Measurements from ENCODE around the gene PDSS2.

Gene PDSS2

DNA sequence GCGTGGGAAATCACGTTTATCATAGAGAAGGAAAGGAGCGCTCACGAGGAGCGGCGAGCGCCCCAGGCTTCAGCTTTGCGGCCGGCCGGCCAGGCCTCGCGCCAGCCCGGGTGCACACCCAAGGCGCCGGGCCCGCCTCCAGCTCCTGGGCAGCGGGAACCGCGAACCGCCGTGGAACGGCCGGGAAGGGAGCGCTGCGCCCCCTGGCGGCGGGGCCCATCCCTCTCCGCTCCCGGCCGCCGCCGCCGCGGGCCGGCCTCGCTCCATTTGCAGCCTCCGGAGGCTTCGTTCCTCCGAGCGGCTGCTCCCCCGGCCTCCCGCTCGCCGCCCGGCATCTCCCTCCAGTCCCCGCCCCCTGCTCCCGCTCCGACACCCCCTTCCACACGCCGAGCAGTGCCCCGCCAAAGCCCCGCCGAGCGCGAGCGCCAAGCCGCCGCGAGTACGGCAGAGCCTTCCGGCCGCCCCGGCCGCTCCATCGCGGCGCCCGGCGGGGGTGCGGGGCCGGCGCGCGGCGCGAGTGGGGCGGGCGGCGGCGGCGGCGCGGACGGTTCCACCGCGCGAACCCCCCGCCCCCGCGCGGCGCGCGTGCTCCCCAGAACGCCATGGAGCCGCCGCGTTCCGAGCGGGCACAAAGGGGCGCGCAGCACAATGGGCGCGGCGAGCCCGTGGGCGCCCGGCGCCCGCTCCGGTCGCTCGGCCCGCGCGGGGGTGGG lies 345.0 kb downstream of the PDSS2 start:
- peak; percentile 73 for DNase-seq

DNA sequence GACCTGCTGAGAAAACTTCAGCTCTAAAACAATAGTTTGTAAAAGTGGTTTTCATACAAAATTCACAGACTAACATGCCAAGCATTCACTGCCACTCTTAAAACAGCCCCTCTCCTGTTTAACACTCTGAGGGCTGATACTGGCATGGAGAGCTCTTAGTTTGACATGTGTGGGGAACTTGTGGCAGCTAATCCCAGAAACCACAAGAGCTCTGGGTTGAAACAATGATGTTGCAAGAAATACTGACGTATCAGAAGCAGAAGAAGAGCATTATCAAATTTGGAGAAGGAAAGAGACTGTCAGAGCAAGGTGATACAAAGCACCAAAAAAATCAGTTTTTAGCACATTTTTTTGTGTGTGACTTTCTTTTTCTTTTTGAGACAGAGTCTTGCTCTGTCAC lies 349.2 kb downstream of the PDSS2 start:
- no peak for DNase-seq

DNA sequence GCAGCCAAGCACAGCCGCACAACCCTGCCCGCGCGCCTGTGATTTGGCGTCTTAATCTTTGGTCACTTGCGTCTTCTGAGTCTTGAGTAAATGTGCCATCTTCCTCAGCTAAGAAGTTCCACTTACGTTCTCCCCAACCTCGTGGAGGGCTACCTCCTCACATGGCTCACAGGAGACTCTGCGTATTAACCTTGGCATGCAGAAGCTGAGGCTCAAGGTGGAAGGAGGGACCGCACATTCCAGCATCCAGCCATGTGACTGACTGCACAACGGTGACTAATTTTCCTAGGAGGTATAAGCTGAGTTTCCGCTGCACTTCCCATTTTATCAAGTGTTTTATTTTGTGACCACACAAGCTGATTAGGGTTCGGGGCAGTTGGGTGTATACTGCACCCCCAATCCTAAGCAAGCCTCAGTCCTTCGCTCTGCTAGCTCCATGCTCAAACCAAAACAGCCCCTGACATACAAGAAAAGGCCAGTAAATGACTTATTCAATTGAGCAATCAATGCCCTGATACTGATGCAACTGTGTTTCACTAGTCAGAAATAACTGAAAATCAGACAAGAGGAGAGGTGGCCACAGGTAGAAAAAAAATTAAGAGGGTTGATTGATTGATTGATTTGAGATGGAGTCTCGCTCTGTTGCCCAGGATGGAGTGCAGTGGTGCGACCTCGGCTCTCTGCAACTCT lies 351.0 kb downstream of the PDSS2 start:
- DNase-seq = no peak

DNA sequence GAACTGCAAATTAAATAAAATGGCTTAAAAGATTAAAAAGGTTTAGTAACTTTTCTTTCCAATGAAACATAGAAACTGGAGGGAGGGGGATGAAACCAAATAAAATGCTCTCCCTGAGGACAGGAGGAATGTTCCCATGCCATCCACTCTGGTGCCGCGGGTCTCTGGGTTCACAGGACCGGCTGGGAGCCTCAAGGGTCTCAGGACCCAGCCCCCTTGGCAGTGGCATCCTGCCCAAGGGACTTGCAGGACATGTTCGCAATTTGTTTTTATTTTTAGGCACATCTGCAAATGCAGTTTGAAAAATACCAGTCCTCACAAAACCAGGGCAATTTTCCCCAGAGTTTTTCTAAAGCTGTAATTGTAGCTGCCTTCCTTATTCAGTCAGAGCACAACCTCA lies 351.6 kb downstream of the PDSS2 start:
- no peak for DNase-seq

DNA sequence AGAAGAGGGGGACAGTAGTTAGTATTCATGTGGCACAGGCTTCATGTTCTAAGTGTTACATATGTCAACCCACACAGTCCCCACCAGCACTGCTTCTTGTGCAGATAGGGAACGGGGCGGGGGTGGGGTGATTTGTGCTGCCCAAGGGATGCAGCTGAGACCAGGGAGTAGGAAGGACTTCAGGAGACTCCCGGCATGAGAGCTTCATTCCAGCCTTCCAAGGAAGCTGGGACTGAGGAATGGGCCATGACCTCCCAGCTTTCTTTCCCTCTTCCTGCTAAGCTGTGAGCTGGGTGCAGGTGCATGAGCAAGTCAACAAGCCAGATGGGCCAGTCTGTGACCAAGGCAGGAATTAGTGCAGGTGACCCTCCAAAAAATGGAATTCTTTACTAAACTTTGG lies 353.2 kb downstream of the PDSS2 start:
- DNase-seq = no peak

DNA sequence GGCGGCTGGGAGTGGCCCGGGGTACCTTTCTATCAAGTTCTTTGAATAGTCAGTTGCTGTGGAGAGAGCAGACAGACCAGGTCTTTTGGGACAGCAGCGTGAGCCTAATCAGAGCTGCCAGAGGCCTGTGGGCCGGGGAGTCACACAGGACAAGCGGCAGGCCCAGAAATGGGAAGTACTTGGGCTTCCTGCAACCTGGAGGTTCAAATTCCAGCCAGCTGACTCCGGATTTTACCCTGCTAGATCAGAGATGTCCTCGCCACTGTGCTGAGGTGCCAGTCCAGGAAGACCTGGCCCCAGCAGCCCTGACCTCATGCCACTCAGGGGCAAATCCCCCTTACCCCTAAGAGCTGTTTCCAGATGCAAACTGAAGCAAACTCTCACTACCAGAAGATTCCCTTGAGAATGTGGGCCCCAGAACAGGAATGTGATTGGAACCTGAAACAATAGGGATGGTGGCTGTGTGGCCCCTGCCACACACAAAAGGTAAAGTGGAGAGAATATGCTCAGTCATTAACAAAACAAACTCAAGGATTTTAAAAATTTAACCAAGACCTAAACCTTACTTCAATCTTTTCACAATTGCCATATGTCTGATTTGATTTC lies 353.8 kb downstream of the PDSS2 start:
- DNase-seq = no peak

DNA sequence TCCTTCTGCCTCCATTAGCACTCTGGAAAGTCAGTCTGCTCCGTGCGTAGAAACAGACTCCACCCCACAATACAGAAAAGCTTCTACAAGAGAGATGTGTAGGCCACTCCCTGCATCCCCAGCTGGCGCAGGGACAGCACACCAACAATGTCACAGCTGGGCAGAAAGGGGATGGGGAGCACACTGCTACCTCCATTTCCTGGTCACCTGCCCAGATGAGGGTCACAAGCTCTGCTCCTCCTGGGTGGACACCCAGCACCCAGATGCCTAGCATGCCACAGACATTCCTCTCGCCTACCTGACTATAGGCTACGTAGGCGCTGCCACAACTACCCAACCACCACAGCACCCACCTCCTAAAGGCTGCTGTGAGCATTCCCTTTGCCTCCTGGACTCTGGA lies 356.3 kb downstream of the PDSS2 start:
- no peak for DNase-seq
